ENCODE measurements around the gene TEX47.

DNA sequence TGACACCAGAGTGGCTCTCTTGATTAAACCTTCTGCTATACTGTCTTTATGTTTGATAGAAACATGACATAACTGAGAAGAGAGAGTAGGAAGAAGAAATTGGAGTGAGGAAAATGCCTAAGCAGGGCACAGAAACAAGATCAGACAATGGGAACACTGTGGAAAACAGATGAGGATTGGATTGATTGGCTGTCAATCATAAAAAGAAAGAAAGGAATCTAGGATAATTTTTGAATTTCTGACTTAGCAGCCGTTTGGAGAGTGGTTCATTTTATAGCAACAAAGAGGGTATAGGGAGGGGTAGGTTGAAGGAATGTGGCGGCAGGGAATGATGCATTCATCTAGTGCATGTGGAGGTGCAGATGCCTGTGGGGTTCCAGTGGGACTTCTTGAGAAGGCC is 7.8 kb downstream of the TEX47 start:
- TF ChIP-seq, protein P1, sequence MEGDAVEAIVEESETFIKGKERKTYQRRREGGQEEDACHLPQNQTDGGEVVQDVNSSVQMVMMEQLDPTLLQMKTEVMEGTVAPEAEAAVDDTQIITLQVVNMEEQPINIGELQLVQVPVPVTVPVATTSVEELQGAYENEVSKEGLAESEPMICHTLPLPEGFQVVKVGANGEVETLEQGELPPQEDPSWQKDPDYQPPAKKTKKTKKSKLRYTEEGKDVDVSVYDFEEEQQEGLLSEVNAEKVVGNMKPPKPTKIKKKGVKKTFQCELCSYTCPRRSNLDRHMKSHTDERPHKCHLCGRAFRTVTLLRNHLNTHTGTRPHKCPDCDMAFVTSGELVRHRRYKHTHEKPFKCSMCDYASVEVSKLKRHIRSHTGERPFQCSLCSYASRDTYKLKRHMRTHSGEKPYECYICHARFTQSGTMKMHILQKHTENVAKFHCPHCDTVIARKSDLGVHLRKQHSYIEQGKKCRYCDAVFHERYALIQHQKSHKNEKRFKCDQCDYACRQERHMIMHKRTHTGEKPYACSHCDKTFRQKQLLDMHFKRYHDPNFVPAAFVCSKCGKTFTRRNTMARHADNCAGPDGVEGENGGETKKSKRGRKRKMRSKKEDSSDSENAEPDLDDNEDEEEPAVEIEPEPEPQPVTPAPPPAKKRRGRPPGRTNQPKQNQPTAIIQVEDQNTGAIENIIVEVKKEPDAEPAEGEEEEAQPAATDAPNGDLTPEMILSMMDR (conservative IDR thresholded peaks at IDR 0.05; ENCODE audit: low read depth, low read length) = no peak
- TF ChIP-seq EZH2phosphoT487 (IDR thresholded peaks at IDR 0.05; ENCODE audit: borderline replicate concordance, low read length) (no peak), EZH2 (IDR thresholded peaks at IDR 0.05; ENCODE audit: low read length, unreplicated experiment) (no peak)
